SK-N-SH treated with all-trans-retinoic acid at 6 μM for 48 hours (cell line): ENCODE data around the gene PAQR6.

Experiments
- ATAC-seq: fragments of 200-7000 bp; cut with Tn5 transposase; 3 replicates; pipeline ENCODE4 v1.9.1; 2020; ENCODE audit warnings: mild to moderate bottlenecking, moderate library complexity
- ARNTL ChIP-seq: fragments of 450-650 bp; formaldehyde crosslinking; IDR thresholded peaks from 2 replicates; pipeline ENCODE4 v1.5.0; 2020; ENCODE audit warnings: low read depth, mild to moderate bottlenecking, moderate library complexity, borderline replicate concordance
- BACH2 ChIP-seq: fragments of 250-450 bp; sonication (Bioruptor Pico); IDR thresholded peaks from 2 replicates; pipeline ENCODE4 v1.9.0; 2021; ENCODE audit warnings: mild to moderate bottlenecking, borderline replicate concordance
- CSDC2 ChIP-seq: fragments of 250-450 bp; sonication (Bioruptor Pico); IDR thresholded peaks from 2 replicates; pipeline ENCODE4 v1.5.0; 2020; ENCODE audit warnings: mild to moderate bottlenecking, moderate library complexity
- CSRNP3 ChIP-seq: fragments of 250-450 bp; sonication (Bioruptor Pico); IDR thresholded peaks from 2 replicates; pipeline ENCODE4 v1.5.1; 2021; ENCODE audit warnings: mild to moderate bottlenecking, moderate library complexity
- ESRRG ChIP-seq: fragments of 250-450 bp; sonication (Bioruptor Pico); IDR thresholded peaks from 2 replicates; pipeline ENCODE4 v1.6.1; 2021; ENCODE audit warnings: mild to moderate bottlenecking
- GLIS3 ChIP-seq: fragments of 250-450 bp; sonication (Bioruptor Pico); IDR thresholded peaks from 2 replicates; pipeline ENCODE4 v1.5.0; 2020; ENCODE audit warnings: mild to moderate bottlenecking, moderate library complexity
- ISL1 ChIP-seq: fragments of 250-450 bp; sonication (Bioruptor Pico); IDR thresholded peaks from 2 replicates; pipeline ENCODE4 v2.1.2; 2022; ENCODE audit warnings: mild to moderate bottlenecking, moderate library complexity
- POU6F1 ChIP-seq: fragments of 250-450 bp; sonication (Bioruptor Pico); IDR thresholded peaks from 2 replicates; pipeline ENCODE4 v1.8.0; 2021; ENCODE audit warnings: low read depth, mild to moderate bottlenecking, moderate library complexity, borderline replicate concordance
- PPARA ChIP-seq: fragments of 250-450 bp; sonication (Bioruptor Pico); IDR thresholded peaks from 2 replicates; pipeline ENCODE4 v1.5.0; 2020; ENCODE audit warnings: mild to moderate bottlenecking, borderline replicate concordance
- RARB ChIP-seq: fragments of 250-450 bp; sonication (Bioruptor Pico); IDR thresholded peaks from 2 replicates; pipeline ENCODE4 v1.8.0; 2021; ENCODE audit warnings: mild to moderate bottlenecking, moderate library complexity
- SNAI2 ChIP-seq: fragments of 250-450 bp; sonication (Bioruptor Pico); IDR thresholded peaks from 2 replicates; pipeline ENCODE4 v1.5.0; 2020; ENCODE audit warnings: mild to moderate bottlenecking, moderate library complexity
- TCF4 ChIP-seq: fragments of 250-450 bp; sonication (Bioruptor Pico); IDR thresholded peaks from 2 replicates; pipeline ENCODE4 v1.8.0; 2021; ENCODE audit warnings: mild to moderate bottlenecking, moderate library complexity, borderline replicate concordance
- TOX ChIP-seq: fragments of 250-450 bp; sonication (Bioruptor Pico); IDR thresholded peaks from 2 replicates; pipeline ENCODE4 v1.8.0; 2021; ENCODE audit warnings: mild to moderate bottlenecking, moderate library complexity, borderline replicate concordance
- TSHZ2 ChIP-seq: fragments of 250-450 bp; sonication (Bioruptor Pico); IDR thresholded peaks from 2 replicates; pipeline ENCODE4 v1.5.0; 2020; ENCODE audit warnings: mild to moderate bottlenecking, moderate library complexity
- ZC3H10 ChIP-seq: fragments of 250-450 bp; sonication (Bioruptor Pico); IDR thresholded peaks from 2 replicates; pipeline ENCODE4 v1.5.1; 2021; ENCODE audit warnings: mild to moderate bottlenecking, moderate library complexity
- ZFP3 ChIP-seq: fragments of 250-450 bp; sonication (Bioruptor Pico); IDR thresholded peaks from 2 replicates; pipeline ENCODE4 v1.5.0; 2020; ENCODE audit warnings: mild to moderate bottlenecking, moderate library complexity
- ZFP30 ChIP-seq: fragments of 450-650 bp; formaldehyde crosslinking; IDR thresholded peaks from 2 replicates; pipeline ENCODE4 v1.5.0; 2022; ENCODE audit warnings: mild to moderate bottlenecking, moderate library complexity
- ZNF565 ChIP-seq: fragments of 450-650 bp; formaldehyde crosslinking; conservative IDR thresholded peaks from 2 replicates; pipeline ENCODE4 v1.5.0; 2020; ENCODE audit warnings: low read depth, mild to moderate bottlenecking, moderate library complexity
- ZNF70 ChIP-seq: fragments of 450-650 bp; formaldehyde crosslinking; IDR thresholded peaks from 2 replicates; pipeline ENCODE4 v1.5.0; 2020; ENCODE audit warnings: mild to moderate bottlenecking, moderate library complexity
- TF ChIP-seq, protein P1 (sequence below): fragments of 250-450 bp; sonication (Bioruptor Pico); IDR thresholded peaks from 2 replicates; pipeline ENCODE4 v1.8.0; 2020; ENCODE audit warnings: mild to moderate bottlenecking, moderate library complexity, borderline replicate concordance

PAQR6 gene

DNA sequence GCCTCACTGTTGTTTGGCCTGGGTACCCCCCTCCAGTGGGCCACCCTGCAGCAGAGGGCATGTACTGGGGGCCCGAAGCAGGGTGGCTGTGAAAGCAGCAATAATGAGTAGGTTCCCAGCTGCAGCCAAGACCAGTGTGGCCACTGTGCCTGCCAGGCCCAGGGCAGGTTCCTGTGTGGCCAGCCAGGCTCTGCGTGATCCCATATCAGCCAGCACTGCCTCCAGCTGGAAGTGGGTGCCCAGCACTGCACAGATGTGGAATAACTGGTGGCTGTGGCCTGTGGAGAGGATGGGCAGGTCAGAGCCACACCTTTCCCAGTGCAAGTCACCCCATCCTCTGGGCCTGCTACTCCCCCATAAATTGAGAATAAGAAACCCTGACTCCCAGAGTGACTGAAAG is 3.7 kb downstream of the PAQR6 start:
- no peak for ATAC-seq
- no peak for TF ChIP-seq ZFP3 (CRISPR knock-in tag)
- TF ChIP-seq TSHZ2 = no peak

- TF ChIP-seq ZC3H10 (no peak), ZFP30 (CRISPR knock-in tag) (no peak), GLIS3 (no peak), TCF4 (CRISPR knock-in tag) (no peak), ZNF565 (no peak), ZFP3 (CRISPR knock-in tag) (no peak), POU6F1 (no peak), ARNTL (CRISPR knock-in tag) (no peak), ESRRG (CRISPR knock-in tag) (no peak), TSHZ2 (no peak), ISL1 (CRISPR knock-in tag) (no peak), CSRNP3 (CRISPR knock-in tag) (no peak), PPARA (no peak), TOX (CRISPR knock-in tag) (no peak), ZNF70 (no peak), SNAI2 (no peak), BACH2 (CRISPR knock-in tag) (no peak), CSDC2 (CRISPR knock-in tag) (no peak), RARB (CRISPR knock-in tag) (no peak)
- TF ChIP-seq, protein P1, sequence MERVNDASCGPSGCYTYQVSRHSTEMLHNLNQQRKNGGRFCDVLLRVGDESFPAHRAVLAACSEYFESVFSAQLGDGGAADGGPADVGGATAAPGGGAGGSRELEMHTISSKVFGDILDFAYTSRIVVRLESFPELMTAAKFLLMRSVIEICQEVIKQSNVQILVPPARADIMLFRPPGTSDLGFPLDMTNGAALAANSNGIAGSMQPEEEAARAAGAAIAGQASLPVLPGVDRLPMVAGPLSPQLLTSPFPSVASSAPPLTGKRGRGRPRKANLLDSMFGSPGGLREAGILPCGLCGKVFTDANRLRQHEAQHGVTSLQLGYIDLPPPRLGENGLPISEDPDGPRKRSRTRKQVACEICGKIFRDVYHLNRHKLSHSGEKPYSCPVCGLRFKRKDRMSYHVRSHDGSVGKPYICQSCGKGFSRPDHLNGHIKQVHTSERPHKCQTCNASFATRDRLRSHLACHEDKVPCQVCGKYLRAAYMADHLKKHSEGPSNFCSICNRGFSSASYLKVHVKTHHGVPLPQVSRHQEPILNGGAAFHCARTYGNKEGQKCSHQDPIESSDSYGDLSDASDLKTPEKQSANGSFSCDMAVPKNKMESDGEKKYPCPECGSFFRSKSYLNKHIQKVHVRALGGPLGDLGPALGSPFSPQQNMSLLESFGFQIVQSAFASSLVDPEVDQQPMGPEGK (CRISPR knock-in tag) = no peak
- no peak; the same call in 2 of the 3 replicates for ATAC-seq
Measured at GRCh38 chr1:156242738-156243137, 5.1 kb downstream of the PAQR6 start.

- peak; percentile 6 for ATAC-seq
- TF ChIP-seq ZFP3 (CRISPR knock-in tag) (no peak), ZNF565 (no peak), ISL1 (CRISPR knock-in tag) (no peak), CSRNP3 (CRISPR knock-in tag) (no peak)
- TF ChIP-seq, all 23 proteins: peak for 0
Measured at GRCh38 chr1:156241926-156242325, 5.9 kb downstream of the PAQR6 start, which contains the start of gene BGLAP. Gene BGLAP (plus strand): TSS chr1:156242184. CDS start chr1:156242232, 48 bp downstream.
